Neuron (in vitro differentiated cells): ENCODE results near the gene SFSWAP.

Source experiments
- H2AFZ ChIP-seq: one replicate; pipeline ENCODE4 v1.6.1; 2013; ENCODE audit warnings: low read depth, mild to moderate bottlenecking, inconsistent platforms, low read length, moderate library complexity
- H3K27me3 ChIP-seq: one replicate; pipeline ENCODE4 v1.6.1; 2013; ENCODE audit warnings: low read length; ENCODE audit not compliant: insufficient read depth
- H3K36me3 ChIP-seq: one replicate; pipeline ENCODE4 v1.6.1; 2013; ENCODE audit warnings: low read length; ENCODE audit not compliant: insufficient read depth
- H3K4me1 ChIP-seq: one replicate; pipeline ENCODE4 v1.6.1; 2013; ENCODE audit warnings: low read length; ENCODE audit not compliant: insufficient read depth
- H3K4me3 ChIP-seq: 2 replicates; pipeline ENCODE4 v1.5.1; 2013; ENCODE audit warnings: mild to moderate bottlenecking, low read length, moderate library complexity
- H3K9me3 ChIP-seq: one replicate; pipeline ENCODE4 v1.6.1; 2013; ENCODE audit warnings: low read length

The SFSWAP gene

DNA sequence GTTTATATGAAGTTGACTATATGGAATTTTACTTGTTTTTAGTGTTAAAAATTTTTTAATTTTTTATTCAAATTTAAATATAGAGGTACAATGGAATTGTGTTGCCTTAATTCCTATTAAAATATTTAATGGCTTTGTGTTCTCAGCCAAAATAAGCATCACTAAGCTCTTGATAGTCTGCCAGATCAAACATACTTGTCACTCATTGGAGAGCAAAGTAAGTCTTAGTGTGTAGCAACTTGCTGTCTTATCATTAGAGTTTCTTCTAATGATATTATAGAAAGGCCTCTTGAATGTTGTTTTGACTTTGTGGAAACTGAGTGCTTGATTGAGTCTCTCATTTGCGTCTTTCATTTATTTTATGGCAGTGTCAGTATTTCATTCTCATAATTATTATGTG is 10.7 kb downstream of the SFSWAP start:
- peaks cover 89% of the 10 kb centered on the region for H3K36me3 ChIP-seq
- no peak overlapping the region for H3K4me3 ChIP-seq
- H3K9me3 ChIP-seq: peaks cover 1% of the 10 kb centered on the region
- H2AFZ ChIP-seq: no peak overlapping the region
- no peaks in the 10 kb centered on the region for H3K27me3 ChIP-seq
- H3K4me1 ChIP-seq: no peaks in the 10 kb centered on the region

DNA sequence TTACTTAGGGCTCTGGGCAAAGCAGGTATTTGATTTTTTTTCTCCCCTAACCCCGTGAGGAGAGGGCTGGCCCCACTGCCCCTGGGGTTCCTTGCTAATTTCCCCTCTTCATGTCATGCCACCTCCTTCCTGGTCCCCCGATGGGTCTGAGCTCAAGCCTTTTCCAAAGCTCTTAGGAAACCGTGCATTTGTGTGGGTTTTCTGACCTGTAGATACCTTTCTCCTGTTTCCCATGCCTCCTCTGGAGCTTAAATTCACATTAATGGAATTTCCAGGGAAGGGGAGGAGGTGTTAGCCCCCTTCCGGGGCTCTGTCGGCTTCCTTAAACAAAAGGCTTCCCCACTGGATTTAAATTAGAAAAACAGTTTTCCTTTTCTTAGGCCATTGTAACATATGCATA is 12.6 kb downstream of the SFSWAP start:
- H3K4me1 ChIP-seq: no peaks in the 10 kb centered on the region
- no peak overlapping the region for H3K4me3 ChIP-seq
- H3K27me3 ChIP-seq: no peaks in the 10 kb centered on the region
- H3K9me3 ChIP-seq: peaks cover 1% of the 10 kb centered on the region
- no peak overlapping the region for H2AFZ ChIP-seq
- H3K36me3 ChIP-seq: peaks cover 89% of the 10 kb centered on the region

DNA sequence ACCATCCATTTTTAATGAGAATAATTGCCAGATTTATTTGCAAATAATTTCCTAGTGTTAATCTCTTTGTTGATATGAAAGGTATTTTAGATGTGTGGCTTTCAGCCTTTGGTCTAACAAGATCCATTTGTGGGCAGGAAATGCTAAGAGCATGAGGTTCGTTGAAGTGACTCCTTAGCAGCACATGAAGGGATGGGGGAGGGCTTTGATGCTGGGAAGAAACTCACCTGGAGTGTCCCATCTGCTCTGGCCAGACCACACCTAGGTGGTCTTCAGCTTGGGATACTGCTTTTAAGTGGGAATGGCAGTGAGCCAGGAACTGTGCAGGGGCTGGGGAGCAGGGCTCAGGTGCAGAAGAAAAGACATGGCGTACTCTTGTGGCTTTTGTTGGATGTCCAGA is 13.6 kb downstream of the SFSWAP start:
- H3K36me3 ChIP-seq: peaks cover 89% of the 10 kb centered on the region
- H2AFZ ChIP-seq: no peak overlapping the region
- no peaks in the 10 kb centered on the region for H3K27me3 ChIP-seq
- no peaks in the 10 kb centered on the region for H3K4me1 ChIP-seq
- no peak overlapping the region for H3K4me3 ChIP-seq
- peaks cover 1% of the 10 kb centered on the region for H3K9me3 ChIP-seq

DNA sequence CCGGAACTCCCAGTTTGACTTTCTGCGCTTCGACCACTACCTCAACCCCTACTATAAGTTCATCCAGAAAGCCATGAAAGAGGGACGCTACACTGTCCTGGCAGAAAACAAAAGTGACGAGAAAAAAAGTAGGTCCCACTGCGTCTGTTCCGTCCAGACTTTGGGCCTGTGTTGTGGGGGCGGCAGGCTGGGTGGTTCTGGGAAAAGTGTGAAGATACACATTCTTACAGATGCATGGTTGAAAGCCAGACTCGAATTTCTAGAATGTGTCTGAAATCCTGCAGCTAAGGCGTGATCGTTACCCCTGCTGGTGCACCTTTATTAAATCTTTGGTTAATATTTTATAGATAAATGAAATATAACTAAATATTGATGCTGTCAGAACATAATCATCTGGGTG is 14.6 kb downstream of the SFSWAP start:
- H3K4me1 ChIP-seq: no peaks in the 10 kb centered on the region

DNA sequence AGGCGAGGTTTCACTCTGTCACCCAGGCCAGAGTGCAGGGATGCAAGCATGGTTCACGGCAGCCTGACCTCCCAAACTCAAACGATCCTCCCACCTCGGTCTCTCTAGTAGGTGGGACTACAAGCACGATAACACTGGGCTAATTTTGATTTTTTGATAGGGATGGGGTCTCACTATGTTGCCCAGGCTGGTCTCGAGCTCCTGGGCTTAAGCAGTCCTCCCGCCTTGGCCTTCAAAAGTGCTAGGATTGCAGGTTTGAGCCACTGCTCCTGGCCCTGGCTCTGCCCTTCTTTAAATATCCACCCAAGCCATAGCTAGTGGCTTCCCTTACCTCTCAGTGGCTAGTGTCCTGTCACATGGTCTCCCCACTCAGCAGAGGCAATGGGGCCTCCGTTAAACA is 17.8 kb downstream of the SFSWAP start:
- Histone ChIP-seq H3K9me3 (no peaks in the 10 kb centered on the region), H3K4me1 (no peaks in the 10 kb centered on the region), H3K36me3 (peaks cover 92% of the 10 kb centered on the region), H3K27me3 (no peaks in the 10 kb centered on the region), H3K4me3 (no peak overlapping the region), H2AFZ (no peak overlapping the region)

More for the DNA sequence above, 14.6 kb downstream of the SFSWAP start:
- no peak overlapping the region for H2AFZ ChIP-seq
- H3K36me3 ChIP-seq: peaks cover 89% of the 10 kb centered on the region
- no peaks in the 10 kb centered on the region for H3K27me3 ChIP-seq
- H3K4me3 ChIP-seq: no peak overlapping the region
- H3K9me3 ChIP-seq: peaks cover 1% of the 10 kb centered on the region

DNA sequence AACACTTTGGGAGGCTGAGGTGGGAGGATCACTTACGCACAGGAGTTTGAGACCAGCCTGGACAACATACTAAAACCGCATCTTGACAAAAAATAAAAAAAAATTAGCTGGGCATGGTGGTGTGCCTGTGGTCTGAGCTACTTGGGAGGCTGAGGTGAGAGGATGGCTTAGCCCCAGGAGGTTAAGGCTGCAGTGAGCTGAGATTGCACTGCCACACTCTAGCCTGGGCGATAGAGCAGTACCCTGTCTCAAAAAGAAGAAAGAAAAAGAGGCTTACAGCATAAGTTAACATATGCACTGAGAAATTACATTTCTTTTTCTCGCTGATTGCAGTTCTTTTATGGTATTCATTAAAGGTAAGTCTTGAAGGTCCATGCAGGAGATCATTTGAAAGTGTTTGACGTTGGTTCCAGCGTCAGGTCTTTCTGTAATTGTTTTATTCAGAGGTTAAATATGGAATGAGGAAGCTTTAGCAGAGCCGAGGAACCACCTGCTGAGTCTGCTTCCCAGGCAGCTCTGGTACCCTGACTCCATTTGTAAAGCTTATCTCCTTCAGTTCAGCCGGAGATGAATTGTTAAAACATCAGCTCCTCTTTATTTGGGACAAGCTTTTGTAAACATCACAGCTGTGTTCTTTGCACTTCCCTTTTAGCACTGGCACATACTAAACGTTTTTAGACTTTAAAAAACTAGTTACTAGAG is 18.5 kb downstream of the SFSWAP start:
- Histone ChIP-seq H2AFZ (no peak overlapping the region), H3K36me3 (peaks cover 94% of the 10 kb centered on the region), H3K9me3 (peaks cover 2% of the 10 kb centered on the region), H3K4me1 (no peaks in the 10 kb centered on the region), H3K4me3 (no peak overlapping the region), H3K27me3 (no peaks in the 10 kb centered on the region)

DNA sequence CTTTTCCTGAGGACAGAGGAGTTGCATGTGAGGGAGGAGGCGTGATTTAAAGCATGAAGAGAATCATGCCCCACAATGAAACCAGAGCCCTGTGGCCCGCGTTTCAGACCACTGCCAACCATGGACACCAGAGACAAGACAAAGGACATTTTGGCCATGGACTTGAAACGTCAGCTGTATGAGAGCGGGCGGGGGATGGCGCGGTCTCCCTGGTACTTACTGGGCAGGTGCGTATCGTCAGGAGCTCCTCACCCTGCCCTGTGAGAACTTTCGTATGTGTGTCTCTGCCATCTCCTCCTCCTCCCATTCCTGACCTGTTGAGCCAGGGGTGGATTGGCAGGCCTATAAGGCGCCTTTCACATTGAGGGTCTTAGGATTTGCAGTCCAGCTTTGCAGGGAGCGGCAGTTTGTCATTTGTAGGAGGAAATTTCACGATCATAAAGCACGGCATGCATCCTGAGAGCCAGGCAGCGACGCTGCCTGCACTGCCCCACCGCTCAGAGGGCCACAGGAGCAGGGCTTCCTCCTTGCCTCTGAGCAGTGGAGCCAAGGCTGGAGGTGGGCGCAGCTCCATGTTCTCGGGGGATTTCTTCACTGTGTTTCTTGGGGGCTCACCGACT is 22.2 kb downstream of the SFSWAP start:
- Histone ChIP-seq H2AFZ (no peak overlapping the region), H3K27me3 (no peaks in the 10 kb centered on the region), H3K36me3 (peaks cover 80% of the 10 kb centered on the region), H3K4me1 (no peaks in the 10 kb centered on the region), H3K9me3 (peaks cover 2% of the 10 kb centered on the region), H3K4me3 (no peak overlapping the region)

DNA sequence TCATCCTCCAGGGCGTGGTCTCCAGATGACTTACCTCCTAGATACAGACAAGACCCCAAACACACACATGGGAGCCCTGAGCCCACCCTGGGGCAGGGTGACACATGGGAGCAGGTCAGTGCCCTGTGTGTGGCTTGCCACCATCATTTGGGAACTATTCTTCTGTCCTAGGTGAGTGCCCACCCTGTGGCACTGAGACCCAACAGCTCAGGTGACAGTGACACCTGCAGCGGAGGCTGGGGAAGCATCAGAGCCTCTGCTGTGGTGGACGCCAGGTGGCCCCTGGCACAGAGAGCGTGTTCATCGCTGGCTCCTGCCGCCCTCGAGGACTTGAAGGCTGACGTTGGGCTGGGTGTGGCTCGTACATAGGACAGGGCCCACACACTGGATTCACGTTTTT is 23.0 kb downstream of the SFSWAP start:
- Histone ChIP-seq H3K9me3 (peaks cover 2% of the 10 kb centered on the region), H3K4me3 (no peak overlapping the region), H3K36me3 (peaks cover 78% of the 10 kb centered on the region), H3K4me1 (no peaks in the 10 kb centered on the region), H3K27me3 (no peaks in the 10 kb centered on the region), H2AFZ (no peak overlapping the region)

DNA sequence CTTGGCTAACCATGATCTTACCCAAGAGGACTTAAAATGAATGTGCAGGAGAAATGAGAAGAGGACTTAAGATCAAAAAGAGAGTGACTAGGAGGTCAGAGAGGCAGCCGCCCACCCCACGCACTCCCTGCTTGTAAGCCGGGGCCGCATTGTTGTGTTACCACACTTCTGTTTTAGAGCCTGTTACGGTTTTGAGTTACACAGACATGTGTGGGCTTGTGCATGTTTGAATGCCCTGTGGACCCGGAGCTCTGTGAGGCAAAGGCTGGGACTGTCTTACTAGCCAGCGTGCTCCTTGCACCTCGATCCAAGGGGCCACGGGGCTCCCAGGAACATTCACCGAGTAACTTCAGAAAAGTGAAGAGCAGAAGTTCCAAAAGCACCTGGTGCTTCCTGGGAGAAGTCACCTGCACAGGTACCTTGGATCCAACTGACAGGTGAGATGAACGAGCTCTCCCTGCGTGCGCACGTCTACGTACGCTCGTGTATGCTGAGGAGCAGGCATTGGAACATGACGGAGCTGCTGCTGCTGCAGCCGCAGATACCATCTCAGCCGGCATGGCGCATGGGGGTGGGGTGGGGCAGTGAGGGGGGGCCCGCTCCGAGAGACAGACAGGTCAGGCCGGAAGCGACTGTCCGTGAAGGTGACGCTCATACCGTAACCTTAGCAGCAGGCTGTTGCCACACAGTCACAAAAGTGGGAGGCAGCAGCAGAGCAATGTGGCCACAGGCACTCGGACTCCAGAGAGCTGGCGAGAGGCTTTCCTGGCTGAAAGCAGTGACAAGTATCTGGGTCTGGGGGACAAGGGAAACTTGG is 23.7 kb downstream of the SFSWAP start:
- Histone ChIP-seq H3K27me3 (no peaks in the 10 kb centered on the region), H2AFZ (no peak overlapping the region), H3K4me1 (no peaks in the 10 kb centered on the region), H3K4me3 (no peak overlapping the region), H3K9me3 (peaks cover 2% of the 10 kb centered on the region), H3K36me3 (peaks cover 74% of the 10 kb centered on the region)

DNA sequence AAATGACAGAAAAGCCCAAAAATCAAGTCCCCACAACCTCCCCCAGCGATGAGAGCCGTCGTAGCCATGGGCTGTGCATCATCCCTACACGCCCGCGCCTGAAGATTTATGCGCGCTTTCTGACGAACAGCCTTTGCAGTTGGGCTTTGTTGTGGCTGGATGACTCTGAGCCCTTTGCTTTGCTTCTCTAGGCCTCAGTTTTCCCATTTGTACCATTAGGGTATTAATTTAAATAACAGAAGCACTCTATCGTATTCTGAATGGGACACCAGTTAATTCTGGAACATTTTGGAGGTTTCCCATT is 24.2 kb downstream of the SFSWAP start:
- no peak overlapping the region for H3K4me3 ChIP-seq
- H3K4me1 ChIP-seq: no peaks in the 10 kb centered on the region

DNA sequence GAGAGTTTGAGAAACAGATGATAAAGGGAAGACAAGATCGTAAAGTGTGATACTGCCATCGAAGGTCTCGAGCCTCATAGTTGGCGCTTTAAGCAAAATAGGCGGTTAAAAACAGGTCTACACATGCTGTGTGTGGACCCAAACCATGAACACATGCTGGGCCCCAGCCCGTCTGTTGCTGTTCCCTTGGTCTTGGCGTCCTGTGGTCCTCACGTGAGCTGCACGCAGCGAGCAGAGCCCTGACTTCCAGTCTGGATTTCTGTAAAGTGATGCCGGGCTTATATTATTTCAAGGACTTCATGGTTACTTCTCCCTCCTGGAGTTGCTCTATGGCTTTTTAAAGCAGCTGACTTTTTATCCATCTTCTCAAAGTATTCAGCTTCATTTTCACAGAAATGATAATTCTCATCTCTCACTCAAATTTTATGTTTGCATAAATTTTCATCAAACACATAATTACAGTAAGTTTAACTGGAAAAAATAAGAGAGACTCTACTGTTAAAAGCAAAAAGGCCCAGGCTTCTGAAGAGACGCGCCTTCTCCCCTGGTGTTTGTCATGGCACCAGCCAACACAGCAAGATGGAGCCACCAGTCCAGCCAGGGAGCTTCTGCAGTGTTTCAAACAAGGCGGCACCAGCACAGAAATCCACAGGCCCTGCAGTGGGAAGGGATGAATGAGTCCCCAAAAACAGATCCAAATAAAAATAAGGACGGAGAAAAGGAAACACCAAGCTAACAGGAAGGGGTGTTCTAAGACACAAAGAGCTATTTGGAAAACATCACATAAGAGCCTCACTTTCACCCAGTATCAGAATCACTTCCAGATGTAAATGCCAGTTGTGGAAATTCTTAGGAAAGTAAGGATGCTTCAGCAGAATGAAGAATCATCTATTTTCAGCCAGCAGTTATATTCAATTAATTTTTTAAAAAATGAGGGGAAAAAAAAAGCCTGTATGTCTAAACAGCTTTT is 24.9 kb downstream of the SFSWAP start:
- Histone ChIP-seq H3K27me3 (no peaks in the 10 kb centered on the region), H3K9me3 (peaks cover 7% of the 10 kb centered on the region), H3K4me3 (no peak overlapping the region), H3K4me1 (no peaks in the 10 kb centered on the region), H2AFZ (no peak overlapping the region), H3K36me3 (peaks cover 73% of the 10 kb centered on the region)

More for the DNA sequence above, 24.2 kb downstream of the SFSWAP start:
- peaks cover 4% of the 10 kb centered on the region for H3K9me3 ChIP-seq
- H3K36me3 ChIP-seq: peaks cover 73% of the 10 kb centered on the region
- no peak overlapping the region for H2AFZ ChIP-seq
- H3K27me3 ChIP-seq: no peaks in the 10 kb centered on the region

DNA sequence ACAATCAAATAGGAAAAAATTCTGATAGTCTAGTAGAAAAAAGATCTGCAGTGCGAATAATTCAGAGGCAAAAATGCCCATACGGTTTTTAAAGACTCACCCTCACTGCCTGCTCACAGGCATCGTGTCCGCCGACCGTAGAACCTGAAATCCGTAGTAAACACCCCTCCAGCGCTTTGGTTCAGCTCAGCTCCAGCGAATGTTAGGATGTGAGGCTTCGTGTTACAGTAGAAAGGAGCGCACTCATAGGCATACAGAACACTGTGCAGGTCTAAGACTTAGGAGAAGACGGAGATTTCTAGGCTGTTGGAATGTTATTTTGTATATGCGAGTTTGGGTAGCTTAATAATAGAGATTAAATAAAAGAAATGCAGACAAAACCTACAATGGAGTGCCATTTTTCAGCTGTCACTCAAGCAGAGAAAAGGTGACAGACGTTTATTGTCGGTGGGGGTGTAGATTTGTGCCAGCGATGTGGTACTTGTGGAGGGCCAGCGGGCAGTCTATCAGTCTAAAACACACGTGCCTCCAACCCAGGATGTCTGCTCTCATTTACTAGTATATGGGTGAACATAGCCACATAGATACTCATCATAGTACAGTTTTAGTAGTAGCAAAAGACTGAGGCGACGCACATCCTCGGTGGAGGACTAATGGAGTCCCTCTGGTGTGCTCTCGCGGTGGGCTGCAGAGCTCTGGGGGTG is 25.7 kb downstream of the SFSWAP start:
- H3K4me3 ChIP-seq: no peak overlapping the region
- no peaks in the 10 kb centered on the region for H3K27me3 ChIP-seq
- peaks cover 71% of the 10 kb centered on the region for H3K36me3 ChIP-seq

More for the DNA sequence above, 25.7 kb downstream of the SFSWAP start:
- H2AFZ ChIP-seq: no peak overlapping the region
- H3K4me1 ChIP-seq: no peaks in the 10 kb centered on the region
- H3K9me3 ChIP-seq: peaks cover 12% of the 10 kb centered on the region
